ENCODE measurements around the gene ANKRD40. TPM values are rescaled to one million over a fixed set of nuclear protein-coding genes. Genes with fewer than 3 reads are reported as not detected.

ANKRD40 gene
- total RNA-seq, 1 experiment from 2014 or later, result 72.0 TPM

DNA sequence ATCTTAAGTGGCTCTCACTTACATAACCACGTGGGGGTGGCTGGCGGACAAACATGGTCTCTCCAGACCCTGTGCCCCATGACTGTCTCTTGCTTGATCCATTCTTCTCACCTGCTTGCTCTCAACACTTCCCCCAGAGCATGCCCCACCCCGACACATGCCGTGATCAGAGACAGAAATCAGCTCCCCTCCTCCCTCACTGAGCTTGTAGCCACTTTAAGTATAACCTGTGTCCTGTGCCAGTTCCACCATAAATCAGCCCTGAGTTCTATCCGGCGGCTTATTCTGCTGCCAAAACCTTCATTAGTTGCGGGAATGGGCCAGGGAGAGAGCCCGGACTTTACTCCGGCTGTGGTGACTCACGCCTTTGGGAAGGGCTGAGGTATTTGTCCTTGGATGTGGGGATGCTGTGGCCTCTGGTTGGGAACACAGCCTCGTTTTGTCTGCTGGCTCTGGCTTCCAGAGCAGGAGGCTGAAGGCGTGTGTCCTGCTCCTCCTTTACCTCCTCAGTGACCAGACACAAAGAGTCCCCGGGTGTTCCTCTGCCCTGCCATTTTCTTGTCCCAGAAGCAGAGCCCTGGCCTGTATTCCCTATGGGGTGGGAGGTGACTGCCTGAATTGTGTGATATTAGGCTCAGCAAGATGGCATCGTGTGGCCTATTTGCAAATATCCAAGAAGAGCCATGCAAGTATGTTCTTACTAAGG is 21.1 kb downstream of the ANKRD40 start (continued):
- TF ChIP-seq REST (IDR thresholded peaks at IDR 0.05; ENCODE audit: low read depth) (no peak), TCF7L2 (IDR thresholded peaks at IDR 0.05; ENCODE audit: borderline replicate concordance, extremely low read depth, insufficient read depth, insufficient read length) (peak; percentile 92), EZH2phosphoT487 (IDR thresholded peaks at IDR 0.05; ENCODE audit: borderline replicate concordance) (no peak)
- TF ChIP-seq, protein P1, sequence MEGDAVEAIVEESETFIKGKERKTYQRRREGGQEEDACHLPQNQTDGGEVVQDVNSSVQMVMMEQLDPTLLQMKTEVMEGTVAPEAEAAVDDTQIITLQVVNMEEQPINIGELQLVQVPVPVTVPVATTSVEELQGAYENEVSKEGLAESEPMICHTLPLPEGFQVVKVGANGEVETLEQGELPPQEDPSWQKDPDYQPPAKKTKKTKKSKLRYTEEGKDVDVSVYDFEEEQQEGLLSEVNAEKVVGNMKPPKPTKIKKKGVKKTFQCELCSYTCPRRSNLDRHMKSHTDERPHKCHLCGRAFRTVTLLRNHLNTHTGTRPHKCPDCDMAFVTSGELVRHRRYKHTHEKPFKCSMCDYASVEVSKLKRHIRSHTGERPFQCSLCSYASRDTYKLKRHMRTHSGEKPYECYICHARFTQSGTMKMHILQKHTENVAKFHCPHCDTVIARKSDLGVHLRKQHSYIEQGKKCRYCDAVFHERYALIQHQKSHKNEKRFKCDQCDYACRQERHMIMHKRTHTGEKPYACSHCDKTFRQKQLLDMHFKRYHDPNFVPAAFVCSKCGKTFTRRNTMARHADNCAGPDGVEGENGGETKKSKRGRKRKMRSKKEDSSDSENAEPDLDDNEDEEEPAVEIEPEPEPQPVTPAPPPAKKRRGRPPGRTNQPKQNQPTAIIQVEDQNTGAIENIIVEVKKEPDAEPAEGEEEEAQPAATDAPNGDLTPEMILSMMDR (IDR thresholded peaks at IDR 0.05 in 2 of 3, conservative IDR thresholded peaks at IDR 0.05 in 1 of 3; ENCODE audit: borderline replicate concordance in 1 of 3, insufficient read depth in 1 of 3, low read depth in 2 of 3, low read length in 2 of 3), result no peak
